Neural progenitor cell (in vitro differentiated cells): ENCODE measurements around the gene KLHL29.

ENCODE experiments used
- CTCF ChIP-seq: fragments of 200-600 bp; sonication (generic); IDR thresholded peaks from 2 replicates; pipeline ENCODE4 v1.5.1; 2017; ENCODE audit warnings: antibody characterized with exemption, mild to moderate bottlenecking
- EZH2phosphoT487 ChIP-seq: fragments of 200-600 bp; sonication (generic); IDR thresholded peaks from 2 replicates; pipeline ENCODE4 v1.6.1; 2017; ENCODE audit warnings: antibody characterized with exemption

GRCh38 chr2:23489471-23490322 lies 104.7 kb downstream of the KLHL29 start:
- TF ChIP-seq CTCF (no peak), EZH2phosphoT487 (no peak)
